Left ventricle myocardium superior (tissue), 1 donor: ENCODE data around the gene SPTBN5. TPM values are rescaled to one million over a fixed set of nuclear protein-coding genes. Genes with fewer than 3 reads are reported as not detected.
"Not testable (repeated sequence)": the region's sequence is repeated elsewhere in the genome, so short reads cannot be mapped to it uniquely, and the experiment has no call there.

Experiments
- ATAC-seq: fragments of 200-7000 bp; cut with Tn5 transposase; one replicate; pipeline ENCODE4 v1.9.1; 2020; ENCODE audit warnings: mild to moderate bottlenecking, moderate library complexity
- DNase-seq: peaks from one replicate; pipeline ENCODE4 v3.0.0-alpha.2; 2020
- intact Hi-C: fragments of 100-400 bp; cut with micrococcal nuclease; formaldehyde crosslinking; loops from one replicate; pipeline ENCODE4 v1.11.0; 2022
- total RNA-seq: library from RNA; stranded (reverse); fragmentation: NEBNext Ultra II Directional; extraction: Animal tissue kit (Norgen Biotek cat#: 25700); gene quantifications from one replicate; pipeline ENCODE4 v1.2.1, GENCODE V29; 2021
- donor health status: DM: no; HTN: yes; CAD: no; lungs with severe emphysema.

The SPTBN5 gene
- total RNA-seq, 1 donor from 2014 or later: 3.6 TPM

GRCh38 chr15:41836073-41836472, 57.8 kb downstream of the SPTBN5 start:
- intact Hi-C loops: no loop called here
- DNase-seq (no peak), ATAC-seq (no peak)

- no peak for ATAC-seq
- DNase-seq: no peak
- intact Hi-C loops: no loop called here
Observed at GRCh38 chr15:41834096-41834495, 59.8 kb downstream of the SPTBN5 start.

- no peak for DNase-seq
- ATAC-seq: no peak
- intact Hi-C loops: no loop called here
Observed at GRCh38 chr15:41832875-41833274, 61.0 kb downstream of the SPTBN5 start.

GRCh38 chr15:41832208-41832607, 61.6 kb downstream of the SPTBN5 start:
- DNase-seq: no peak
- intact Hi-C loops: no loop called here
- no peak for ATAC-seq

GRCh38 chr15:41831291-41831690, 62.6 kb downstream of the SPTBN5 start:
- ATAC-seq, intact Hi-C loops, DNase-seq: not testable (repeated sequence)

GRCh38 chr15:41829959-41830646, 63.8 kb downstream of the SPTBN5 start:
- no peak for DNase-seq
- ATAC-seq: no peak
- intact Hi-C loops: no loop called here

GRCh38 chr15:41828807-41829141, 65.1 kb downstream of the SPTBN5 start:
- no peak for DNase-seq
- ATAC-seq: no peak
- intact Hi-C loops: no loop called here

- intact Hi-C loops: no loop called here
- peak; percentile 97 for DNase-seq
- peak; percentile 97 for ATAC-seq
Observed at GRCh38 chr15:41827880-41828806, 65.7 kb downstream of the SPTBN5 start, which contains the start of gene JMJD7. Gene JMJD7 (plus strand): TSS chr15:41828092. CDS start chr15:41828125, 33 bp downstream.

GRCh38 chr15:41827290-41827879, 66.5 kb downstream of the SPTBN5 start:
- peak; percentile 11 for ATAC-seq
- intact Hi-C loops: no loop called here
- no peak for DNase-seq

GRCh38 chr15:41825572-41826535, 68.0 kb downstream of the SPTBN5 start:
- intact Hi-C loops: no loop called here
- DNase-seq: no peak
- no peak for ATAC-seq

GRCh38 chr15:41825145-41825544, 68.7 kb downstream of the SPTBN5 start:
- intact Hi-C loops: no loop called here
- DNase-seq (no peak), ATAC-seq (no peak)

GRCh38 chr15:41824062-41824745, 69.6 kb downstream of the SPTBN5 start:
- DNase-seq (no peak), ATAC-seq (no peak)
- intact Hi-C loops: no loop called here

- ATAC-seq (no peak), DNase-seq (no peak)
- intact Hi-C loops: no loop called here
Observed at GRCh38 chr15:41823502-41823901, 70.4 kb downstream of the SPTBN5 start.

- intact Hi-C loops: no loop called here
- ATAC-seq (no peak), DNase-seq (no peak)
Observed at GRCh38 chr15:41822957-41823356, 70.9 kb downstream of the SPTBN5 start.

GRCh38 chr15:41822471-41822870, 71.4 kb downstream of the SPTBN5 start:
- intact Hi-C loops: no loop called here
- ATAC-seq: no peak

GRCh38 chr15:41821831-41822230, 72.0 kb downstream of the SPTBN5 start:
- DNase-seq (no peak), ATAC-seq (no peak)
- intact Hi-C loops: no loop called here

More at GRCh38 chr15:41822471-41822870, 71.4 kb downstream of the SPTBN5 start:
- no peak for DNase-seq

GRCh38 chr15:41820791-41821423, 72.9 kb downstream of the SPTBN5 start:
- intact Hi-C loops: no loop called here
- DNase-seq: no peak
- no peak for ATAC-seq

GRCh38 chr15:41819455-41820050, 74.3 kb downstream of the SPTBN5 start:
- ATAC-seq: no peak
- intact Hi-C loops: no loop called here
- DNase-seq: no peak
